Measurements from ENCODE around the gene PKP3.

The PKP3 gene

DNA sequence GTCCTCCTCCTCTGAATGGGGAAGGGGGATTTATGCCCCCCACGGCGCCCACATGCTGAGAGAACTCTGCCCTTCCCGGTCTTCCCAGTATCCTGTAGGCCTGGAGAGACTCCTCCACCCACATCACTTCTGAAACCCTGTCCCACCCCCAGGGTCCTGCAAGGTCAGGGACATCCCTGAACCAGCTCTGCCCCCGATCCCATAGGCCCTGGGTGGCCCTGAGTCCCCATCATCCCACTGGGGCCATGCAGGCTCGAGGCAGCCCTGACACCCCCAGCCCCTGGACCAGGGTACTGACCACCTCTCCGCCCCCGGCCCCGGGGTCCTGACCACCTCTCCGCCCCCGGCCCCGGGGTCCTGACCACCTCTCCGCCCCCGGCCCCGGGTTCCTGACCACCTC lies 13.0 kb upstream of the PKP3 start:
- Histone ChIP-seq H3K9me3 (replicated peaks; ENCODE audit: insufficient read depth, low read length) (no peaks in the 10 kb centered on the region), H3K9me2 (replicated peaks; ENCODE audit: insufficient read depth, low read length) (no peaks in the 10 kb centered on the region), H3K27me3 (replicated peaks; ENCODE audit: insufficient read depth, low read length) (peaks cover 66% of the 10 kb centered on the region), H3K4me3 (ENCODE audit: low read length) (no peak overlapping the region), H3K79me2 (ENCODE audit: low read length) (no peaks in the 10 kb centered on the region), H3F3A (ENCODE audit: insufficient read depth, low read length) (no peaks in the 10 kb centered on the region), H3K36me3 (replicated peaks; ENCODE audit: insufficient read depth, low read length) (no peaks in the 10 kb centered on the region), H3K4me2 (ENCODE audit: low read depth, low read length) (no peak overlapping the region), H3K27ac (ENCODE audit: low read length) (no peak overlapping the region), H2AFZ (ENCODE audit: low read length) (no peak overlapping the region), H4K20me1 (ENCODE audit: insufficient read depth, low read length) (no peaks in the 10 kb centered on the region), H3K9ac (ENCODE audit: low read length) (no peak overlapping the region), H3K4me1 (ENCODE audit: low read length) (no peaks in the 10 kb centered on the region)
- DNase-seq: no peak
- TF ChIP-seq EZH2phosphoT487 (IDR thresholded peaks at IDR 0.05; ENCODE audit: low read length) (no peak), EZH2 (optimal IDR thresholded peaks at IDR 0.05; ENCODE audit: low read depth, low read length) (no peak)
- TF ChIP-seq, protein P1, sequence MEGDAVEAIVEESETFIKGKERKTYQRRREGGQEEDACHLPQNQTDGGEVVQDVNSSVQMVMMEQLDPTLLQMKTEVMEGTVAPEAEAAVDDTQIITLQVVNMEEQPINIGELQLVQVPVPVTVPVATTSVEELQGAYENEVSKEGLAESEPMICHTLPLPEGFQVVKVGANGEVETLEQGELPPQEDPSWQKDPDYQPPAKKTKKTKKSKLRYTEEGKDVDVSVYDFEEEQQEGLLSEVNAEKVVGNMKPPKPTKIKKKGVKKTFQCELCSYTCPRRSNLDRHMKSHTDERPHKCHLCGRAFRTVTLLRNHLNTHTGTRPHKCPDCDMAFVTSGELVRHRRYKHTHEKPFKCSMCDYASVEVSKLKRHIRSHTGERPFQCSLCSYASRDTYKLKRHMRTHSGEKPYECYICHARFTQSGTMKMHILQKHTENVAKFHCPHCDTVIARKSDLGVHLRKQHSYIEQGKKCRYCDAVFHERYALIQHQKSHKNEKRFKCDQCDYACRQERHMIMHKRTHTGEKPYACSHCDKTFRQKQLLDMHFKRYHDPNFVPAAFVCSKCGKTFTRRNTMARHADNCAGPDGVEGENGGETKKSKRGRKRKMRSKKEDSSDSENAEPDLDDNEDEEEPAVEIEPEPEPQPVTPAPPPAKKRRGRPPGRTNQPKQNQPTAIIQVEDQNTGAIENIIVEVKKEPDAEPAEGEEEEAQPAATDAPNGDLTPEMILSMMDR (IDR thresholded peaks at IDR 0.05; ENCODE audit: low read length): no peak

DNA sequence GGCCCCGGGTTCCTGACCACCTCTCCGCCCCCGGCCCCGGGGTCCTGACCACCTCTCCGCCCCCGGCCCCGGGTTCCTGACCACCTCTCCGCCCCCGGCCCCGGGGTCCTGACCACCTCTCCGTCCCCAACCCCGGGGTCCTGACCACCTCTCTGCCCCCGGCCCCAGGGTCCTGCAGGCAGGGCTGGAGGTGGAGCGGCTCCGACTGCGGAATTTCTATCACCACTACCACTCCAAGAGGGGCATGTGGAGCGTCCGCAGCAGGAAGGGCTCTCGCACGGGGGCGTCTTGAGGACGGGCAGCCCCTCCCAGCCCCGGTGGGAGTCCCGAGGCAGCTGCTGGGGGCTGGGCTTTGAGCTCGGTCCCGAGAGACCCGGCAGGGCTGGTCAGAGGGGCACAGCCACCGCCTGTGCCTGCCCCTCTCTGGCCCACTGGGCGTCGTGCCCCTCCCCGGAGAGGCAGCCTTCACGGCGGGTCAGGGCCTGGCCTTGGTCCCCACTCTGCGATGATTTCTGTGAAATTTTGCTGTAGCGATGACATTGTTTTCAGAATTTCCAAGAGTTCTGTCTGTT lies 12.4 kb upstream of the PKP3 start:
- Histone ChIP-seq H3K4me1 (ENCODE audit: low read length) (no peaks in the 10 kb centered on the region), H3F3A (ENCODE audit: insufficient read depth, low read length) (no peaks in the 10 kb centered on the region), H3K9ac (ENCODE audit: low read length) (no peak overlapping the region), H3K9me2 (replicated peaks; ENCODE audit: insufficient read depth, low read length) (no peaks in the 10 kb centered on the region), H3K4me3 (ENCODE audit: low read length) (no peak overlapping the region), H3K27me3 (replicated peaks; ENCODE audit: insufficient read depth, low read length) (peaks cover 72% of the 10 kb centered on the region), H3K79me2 (ENCODE audit: low read length) (no peaks in the 10 kb centered on the region), H3K4me2 (ENCODE audit: low read depth, low read length) (no peak overlapping the region), H2AFZ (ENCODE audit: low read length) (no peak overlapping the region), H3K27ac (ENCODE audit: low read length) (no peak overlapping the region), H3K9me3 (replicated peaks; ENCODE audit: insufficient read depth, low read length) (no peaks in the 10 kb centered on the region), H4K20me1 (ENCODE audit: insufficient read depth, low read length) (no peaks in the 10 kb centered on the region), H3K36me3 (replicated peaks; ENCODE audit: insufficient read depth, low read length) (no peaks in the 10 kb centered on the region)
- DNase-seq: no peak
- TF ChIP-seq, protein P1 (IDR thresholded peaks at IDR 0.05; ENCODE audit: low read length): no peak
- TF ChIP-seq EZH2phosphoT487 (IDR thresholded peaks at IDR 0.05; ENCODE audit: low read length) (no peak), EZH2 (optimal IDR thresholded peaks at IDR 0.05; ENCODE audit: low read depth, low read length) (no peak)

DNA sequence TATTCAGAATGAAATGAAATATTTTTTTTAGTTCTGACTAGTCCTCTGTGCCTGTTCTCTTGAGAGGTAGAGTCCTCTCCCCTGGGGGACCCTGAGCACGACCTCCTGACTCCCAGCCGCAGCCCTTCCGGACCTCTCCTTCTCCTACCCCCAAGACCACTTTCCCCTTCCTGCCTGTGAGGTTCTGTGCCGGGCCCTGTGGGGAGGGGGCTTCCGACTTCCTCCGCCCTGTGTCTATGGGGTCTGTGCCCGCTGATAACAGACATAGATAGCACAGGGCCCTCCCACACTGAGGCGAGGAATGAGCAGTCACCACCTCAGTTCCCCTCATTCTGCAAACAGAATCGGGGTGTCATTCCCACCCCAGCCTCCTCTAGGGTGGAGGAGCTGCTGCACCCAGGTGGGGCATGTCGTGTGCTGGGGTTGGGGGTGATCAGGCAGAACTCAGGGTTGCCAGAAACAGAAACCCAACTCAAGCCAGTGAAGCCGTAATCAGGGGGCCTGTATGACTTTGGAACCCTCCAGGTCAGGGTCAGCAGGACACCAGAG lies 11.9 kb upstream of the PKP3 start:
- Histone ChIP-seq H3K4me1 (ENCODE audit: low read length) (no peaks in the 10 kb centered on the region), H3K9ac (ENCODE audit: low read length) (no peak overlapping the region)

More for the DNA sequence above, 11.9 kb upstream of the PKP3 start:
- no peaks in the 10 kb centered on the region for H3K79me2 ChIP-seq (ENCODE audit: low read length)
- no peak overlapping the region for H3K4me3 ChIP-seq (ENCODE audit: low read length)
- no peak overlapping the region for H3K27ac ChIP-seq (ENCODE audit: low read length)
- H3K27me3 ChIP-seq (replicated peaks; ENCODE audit: insufficient read depth, low read length): peaks cover 78% of the 10 kb centered on the region
- H3K9me2 ChIP-seq (replicated peaks; ENCODE audit: insufficient read depth, low read length): no peaks in the 10 kb centered on the region
- TF ChIP-seq, protein P1 (IDR thresholded peaks at IDR 0.05; ENCODE audit: low read length): no peak
- TF ChIP-seq EZH2phosphoT487 (IDR thresholded peaks at IDR 0.05; ENCODE audit: low read length): no peak
- H4K20me1 ChIP-seq (ENCODE audit: insufficient read depth, low read length): no peaks in the 10 kb centered on the region
- no peaks in the 10 kb centered on the region for H3K9me3 ChIP-seq (replicated peaks; ENCODE audit: insufficient read depth, low read length)
- H2AFZ ChIP-seq (ENCODE audit: low read length): no peak overlapping the region
- no peaks in the 10 kb centered on the region for H3K36me3 ChIP-seq (replicated peaks; ENCODE audit: insufficient read depth, low read length)
- no peaks in the 10 kb centered on the region for H3F3A ChIP-seq (ENCODE audit: insufficient read depth, low read length)
- DNase-seq: no peak
- H3K4me2 ChIP-seq (ENCODE audit: low read depth, low read length): no peak overlapping the region
